SU-DHL-6 (cell line): ENCODE data around the gene ABHD12B.

Source experiments
- H2AFZ ChIP-seq: fragments of 200-600 bp; sonication (generic); 2 replicates; pipeline ENCODE4 v1.6.1; 2014; ENCODE audit warnings: low read depth, mild to moderate bottlenecking, moderate library complexity, mixed read lengths, antibody characterized with exemption, low read length; ENCODE audit not compliant: severe bottlenecking
- H3F3A ChIP-seq: fragments of 200-600 bp; shearing (Covaris generic); 2 replicates; pipeline ENCODE4 v1.6.0; 2016; ENCODE audit warnings: antibody characterized with exemption, mild to moderate bottlenecking; ENCODE audit not compliant: insufficient read depth
- H3K27ac ChIP-seq: fragments of 200-600 bp; sonication (generic); 2 replicates; pipeline ENCODE4 v1.5.1; 2016; ENCODE audit warnings: low read depth, mild to moderate bottlenecking, low read length, moderate library complexity, mixed read lengths
- H3K27me3 ChIP-seq: fragments of 200-600 bp; sonication (generic), shearing (Covaris generic); 2 replicates; pipeline ENCODE4 v1.6.0; 2014; ENCODE audit warnings: mild to moderate bottlenecking, low read length
- H3K36me3 ChIP-seq: fragments of 200-600 bp; sonication (generic); 2 replicates; pipeline ENCODE4 v1.6.1; 2014; ENCODE audit warnings: mild to moderate bottlenecking, low read length, mixed read lengths
- H3K4me2 ChIP-seq: fragments of 300-600, 200-600 bp; shearing (Covaris generic), sonication (generic); 2 replicates; pipeline ENCODE4 v1.6.0; 2014; ENCODE audit warnings: low read length, low read depth, mild to moderate bottlenecking; ENCODE audit not compliant: poor library complexity, severe bottlenecking
- H3K4me3 ChIP-seq: fragments of 200-600 bp; sonication (generic); 2 replicates; pipeline ENCODE4 v1.5.1; 2014; ENCODE audit warnings: antibody characterized with exemption, low read length, mild to moderate bottlenecking, mixed read lengths; ENCODE audit not compliant: insufficient read depth, poor library complexity, severe bottlenecking
- H3K79me2 ChIP-seq: fragments of 200-600 bp; sonication (generic); 2 replicates; pipeline ENCODE4 v1.6.1; 2014; ENCODE audit warnings: mild to moderate bottlenecking, low read length, moderate library complexity; ENCODE audit not compliant: insufficient read depth
- H3K9ac ChIP-seq: fragments of 200-600 bp; sonication (generic); 2 replicates; pipeline ENCODE4 v1.7.0; 2014; ENCODE audit warnings: mild to moderate bottlenecking, low read length
- H3K9me2 ChIP-seq: fragments of 200-600 bp; sonication (generic); replicated peaks from 2 replicates; pipeline ENCODE4 v1.6.1; 2014; ENCODE audit warnings: low read length; ENCODE audit not compliant: insufficient read depth
- H3K9me3 ChIP-seq: fragments of 200-600 bp; sonication (generic); 2 replicates; pipeline ENCODE4 v1.6.1; 2014; ENCODE audit warnings: low read length, mixed read lengths; ENCODE audit not compliant: insufficient read depth
- H4K20me1 ChIP-seq: fragments of 200-600 bp; sonication (generic); 2 replicates; pipeline ENCODE4 v1.6.1; 2014; ENCODE audit warnings: low read depth, mild to moderate bottlenecking, antibody characterized with exemption, low read length, moderate library complexity, mixed read lengths
- CTCF ChIP-seq: fragments of 200-600 bp; sonication (generic); IDR thresholded peaks from one replicate; pipeline ENCODE4 v1.5.1; 2017; ENCODE audit warnings: antibody characterized with exemption, mild to moderate bottlenecking, low read length, moderate library complexity; ENCODE audit not compliant: insufficient read depth, poor library complexity, severe bottlenecking
- EZH2phosphoT487 ChIP-seq: fragments of 200-600 bp; sonication (generic), shearing (Covaris generic); conservative IDR thresholded peaks from 2 replicates; pipeline ENCODE4 v1.6.1; 2018; ENCODE audit warnings: mild to moderate bottlenecking, antibody characterized with exemption, low read length, moderate library complexity, mixed read lengths

The ABHD12B gene

GRCh38 chr14:50836515-50836914 lies 35.3 kb upstream of the ABHD12B start:
- H4K20me1 ChIP-seq, result no peaks in the 10 kb centered on the region
- no peaks in the 10 kb centered on the region for H3K36me3 ChIP-seq
- H3K27ac ChIP-seq, result no peak overlapping the region
- no peaks in the 10 kb centered on the region for H3K9me2 ChIP-seq
- TF ChIP-seq EZH2phosphoT487, result no peak
- no peak for TF ChIP-seq CTCF
- no peak overlapping the region for H2AFZ ChIP-seq
- no peak overlapping the region for H3K4me3 ChIP-seq
- 0 out of 2 replicates have a peak, but pooled peaks cover 6% of the 10 kb centered on the region for H3F3A ChIP-seq
- H3K9me3 ChIP-seq, result no peaks in the 10 kb centered on the region
- no peak overlapping the region for H3K4me2 ChIP-seq
- H3K27me3 ChIP-seq, result no peaks in the 10 kb centered on the region
- no peak overlapping the region for H3K9ac ChIP-seq
- no peaks in the 10 kb centered on the region for H3K79me2 ChIP-seq

- H3K4me3 ChIP-seq, result no peak overlapping the region
- no peak overlapping the region for H3K9ac ChIP-seq
- H3K4me2 ChIP-seq, result no peak overlapping the region
- H3K36me3 ChIP-seq, result no peaks in the 10 kb centered on the region
- no peak overlapping the region for H3K27ac ChIP-seq
- TF ChIP-seq CTCF (no peak), EZH2phosphoT487 (no peak)
- no peaks in the 10 kb centered on the region for H3K79me2 ChIP-seq
- H3K9me2 ChIP-seq, result no peaks in the 10 kb centered on the region
- no peaks in the 10 kb centered on the region for H4K20me1 ChIP-seq
- H3K9me3 ChIP-seq, result no peaks in the 10 kb centered on the region
- H3K27me3 ChIP-seq, result no peaks in the 10 kb centered on the region
- 0 out of 2 replicates have a peak, but pooled peaks cover under 1% of the 10 kb centered on the region for H3F3A ChIP-seq
- H2AFZ ChIP-seq, result no peak overlapping the region
Observed at GRCh38 chr14:50837271-50837670, 34.6 kb upstream of the ABHD12B start.

GRCh38 chr14:50837850-50838470 lies 33.9 kb upstream of the ABHD12B start:
- H3K4me2 ChIP-seq, result no peak overlapping the region
- no peaks in the 10 kb centered on the region for H3K36me3 ChIP-seq
- H3K27ac ChIP-seq, result no peak overlapping the region
- no peaks in the 10 kb centered on the region for H4K20me1 ChIP-seq
- H3K79me2 ChIP-seq, result no peaks in the 10 kb centered on the region
- H3F3A ChIP-seq, result no peaks in the 10 kb centered on the region
- TF ChIP-seq EZH2phosphoT487 (no peak), CTCF (no peak)
- H3K9me2 ChIP-seq, result no peaks in the 10 kb centered on the region
- H3K4me3 ChIP-seq, result no peak overlapping the region
- no peak overlapping the region for H2AFZ ChIP-seq
- no peak overlapping the region for H3K9ac ChIP-seq
- no peaks in the 10 kb centered on the region for H3K9me3 ChIP-seq
- H3K27me3 ChIP-seq, result no peaks in the 10 kb centered on the region
